Measurements from ENCODE around the gene SLC5A11. TPM values are rescaled to one million over a fixed set of nuclear protein-coding genes. Genes with fewer than 3 reads are reported as not detected.

SLC5A11 gene
- total RNA-seq, 1 donor = 0.31 TPM

DNA sequence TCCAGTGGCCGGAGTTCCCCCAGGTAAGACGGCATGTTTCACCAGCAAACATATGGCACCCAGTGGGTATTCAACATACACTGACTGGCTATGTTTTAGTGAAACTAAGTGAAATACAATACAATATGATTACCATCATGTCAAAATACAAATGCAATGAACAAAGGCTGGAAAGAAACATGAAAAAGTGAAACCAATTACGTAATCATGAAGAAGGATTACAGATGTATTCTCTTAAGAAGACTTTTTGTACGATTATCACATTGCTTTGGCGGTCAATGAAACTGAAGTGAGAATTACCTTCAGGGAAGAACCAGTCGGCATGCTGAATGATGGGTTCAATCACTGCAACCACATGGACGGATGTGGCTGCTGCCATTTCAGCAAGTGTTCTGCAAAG is 97.7 kb downstream of the SLC5A11 start:
- no peaks in the 10 kb centered on the region for H3K9me3 ChIP-seq (ENCODE audit: low read depth, low read length)
- no peaks in the 10 kb centered on the region for H3K4me1 ChIP-seq (ENCODE audit: insufficient read depth, low read length)
- H3K27me3 ChIP-seq (ENCODE audit: insufficient read depth, low read length) = no peaks in the 10 kb centered on the region
- no peak overlapping the region for H3K4me3 ChIP-seq (ENCODE audit: low read length)

DNA sequence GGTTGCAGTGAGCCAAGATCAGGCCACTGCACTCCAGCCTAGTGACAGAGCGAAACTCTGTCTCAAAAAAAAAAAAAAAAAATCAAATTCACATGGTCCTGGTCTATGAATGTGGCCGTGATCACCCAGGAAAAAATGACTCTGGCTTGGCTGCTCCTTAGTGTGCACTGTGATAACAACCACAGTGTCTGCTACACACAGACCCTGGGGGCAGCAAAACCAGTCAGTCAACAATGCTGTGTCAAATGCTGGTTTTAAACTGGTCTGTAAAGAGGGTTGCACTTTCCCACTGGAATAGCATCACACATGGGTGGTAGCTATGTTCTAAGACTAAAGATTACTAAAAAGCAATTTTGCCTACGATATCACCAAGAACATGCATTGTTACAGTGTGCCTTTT is 98.4 kb downstream of the SLC5A11 start:
- Histone ChIP-seq H3K4me1 (ENCODE audit: insufficient read depth, low read length) (no peaks in the 10 kb centered on the region), H3K4me3 (ENCODE audit: low read length) (no peak overlapping the region), H3K9me3 (ENCODE audit: low read depth, low read length) (no peaks in the 10 kb centered on the region), H3K27me3 (ENCODE audit: insufficient read depth, low read length) (no peaks in the 10 kb centered on the region)

DNA sequence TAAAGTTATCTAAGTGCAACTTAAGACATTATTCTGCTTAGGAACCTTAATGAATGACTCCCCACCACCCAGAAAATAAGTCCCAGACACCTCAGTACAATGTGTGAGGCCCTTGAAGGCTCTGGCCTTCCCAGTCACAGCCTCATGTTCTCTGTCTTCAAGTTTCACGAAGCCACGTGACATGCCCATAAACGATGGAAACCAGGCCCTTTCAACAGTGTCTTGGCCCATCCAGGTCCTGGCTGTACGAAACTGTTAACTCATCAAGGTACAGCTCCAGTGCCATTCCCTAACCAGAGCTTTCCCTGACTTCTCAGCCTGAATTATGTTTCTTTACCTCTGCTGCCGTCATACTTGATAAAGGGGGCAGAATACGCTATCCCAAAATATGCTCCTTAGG is 100.4 kb downstream of the SLC5A11 start:
- H3K4me1 ChIP-seq (ENCODE audit: insufficient read depth, low read length) = no peaks in the 10 kb centered on the region
- H3K4me3 ChIP-seq (ENCODE audit: low read length) = no peak overlapping the region
- no peaks in the 10 kb centered on the region for H3K27me3 ChIP-seq (ENCODE audit: insufficient read depth, low read length)
- H3K9me3 ChIP-seq (ENCODE audit: low read depth, low read length) = no peaks in the 10 kb centered on the region

GRCh38 chr16:24950275-24950674 is 104.5 kb downstream of the SLC5A11 start:
- no peaks in the 10 kb centered on the region for H3K9me3 ChIP-seq (ENCODE audit: low read depth, low read length)
- H3K27me3 ChIP-seq (ENCODE audit: insufficient read depth, low read length) = no peaks in the 10 kb centered on the region
- no peaks in the 10 kb centered on the region for H3K4me1 ChIP-seq (ENCODE audit: insufficient read depth, low read length)
- no peak overlapping the region for H3K4me3 ChIP-seq (ENCODE audit: low read length)

DNA sequence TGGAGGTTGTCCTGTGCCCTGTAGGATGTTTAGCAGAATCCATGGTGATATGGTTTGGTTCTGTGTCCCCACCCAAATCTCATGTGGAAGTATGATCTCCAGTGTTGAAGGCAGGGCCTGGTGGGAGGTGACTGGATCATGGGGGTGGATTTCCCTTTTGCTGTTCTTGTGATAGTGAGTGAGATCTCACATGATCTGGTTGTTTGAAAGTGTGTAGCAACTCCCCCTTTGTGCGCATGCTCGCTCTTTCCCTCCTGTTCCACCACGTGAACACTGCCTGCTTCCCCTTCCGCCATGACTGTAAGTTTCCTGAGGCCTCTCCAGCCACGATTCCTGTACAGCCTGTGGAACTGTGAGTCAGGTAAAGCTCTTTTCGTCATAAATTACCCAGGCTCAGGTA is 107.5 kb downstream of the SLC5A11 start:
- H3K9me3 ChIP-seq (ENCODE audit: low read depth, low read length) = no peaks in the 10 kb centered on the region

DNA sequence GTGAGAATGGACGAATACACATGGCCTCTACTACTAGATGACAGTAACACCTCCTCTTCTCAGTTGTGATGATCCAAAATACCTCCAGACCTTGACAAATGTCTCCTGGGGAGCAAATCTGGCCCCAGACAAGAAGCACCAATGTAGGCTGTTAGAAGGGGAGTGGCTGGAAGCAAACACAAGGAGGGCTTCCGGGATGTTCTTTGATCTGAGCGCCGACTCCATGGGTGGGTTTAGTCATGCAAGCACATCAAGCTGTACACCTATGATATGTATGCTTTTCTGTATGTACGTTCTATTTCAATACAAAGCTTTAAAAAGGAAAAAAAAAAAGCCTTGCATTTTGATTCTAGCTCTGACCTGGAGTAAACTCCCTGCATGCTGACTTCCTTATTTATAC is 108.0 kb downstream of the SLC5A11 start:
- no peaks in the 10 kb centered on the region for H3K9me3 ChIP-seq (ENCODE audit: low read depth, low read length)
- H3K27me3 ChIP-seq (ENCODE audit: insufficient read depth, low read length) = no peaks in the 10 kb centered on the region
- no peak overlapping the region for H3K4me3 ChIP-seq (ENCODE audit: low read length)
- H3K4me1 ChIP-seq (ENCODE audit: insufficient read depth, low read length) = no peaks in the 10 kb centered on the region

More for the DNA sequence above, 107.5 kb downstream of the SLC5A11 start:
- no peaks in the 10 kb centered on the region for H3K27me3 ChIP-seq (ENCODE audit: insufficient read depth, low read length)
- no peak overlapping the region for H3K4me3 ChIP-seq (ENCODE audit: low read length)
- H3K4me1 ChIP-seq (ENCODE audit: insufficient read depth, low read length) = no peaks in the 10 kb centered on the region

- Histone ChIP-seq H3K9me3 (ENCODE audit: low read depth, low read length) (no peaks in the 10 kb centered on the region), H3K4me3 (ENCODE audit: low read length) (no peak overlapping the region), H3K4me1 (ENCODE audit: insufficient read depth, low read length) (no peaks in the 10 kb centered on the region), H3K27me3 (ENCODE audit: insufficient read depth, low read length) (no peaks in the 10 kb centered on the region)
These were observed 108.4 kb downstream of the SLC5A11 start for GRCh38 chr16:24954137-24954536.

- Histone ChIP-seq H3K9me3 (ENCODE audit: low read depth, low read length) (no peaks in the 10 kb centered on the region), H3K4me1 (ENCODE audit: insufficient read depth, low read length) (no peaks in the 10 kb centered on the region), H3K27me3 (ENCODE audit: insufficient read depth, low read length) (no peaks in the 10 kb centered on the region), H3K4me3 (ENCODE audit: low read length) (no peak overlapping the region)
These were observed 110.4 kb downstream of the SLC5A11 start for GRCh38 chr16:24955975-24956731.

DNA sequence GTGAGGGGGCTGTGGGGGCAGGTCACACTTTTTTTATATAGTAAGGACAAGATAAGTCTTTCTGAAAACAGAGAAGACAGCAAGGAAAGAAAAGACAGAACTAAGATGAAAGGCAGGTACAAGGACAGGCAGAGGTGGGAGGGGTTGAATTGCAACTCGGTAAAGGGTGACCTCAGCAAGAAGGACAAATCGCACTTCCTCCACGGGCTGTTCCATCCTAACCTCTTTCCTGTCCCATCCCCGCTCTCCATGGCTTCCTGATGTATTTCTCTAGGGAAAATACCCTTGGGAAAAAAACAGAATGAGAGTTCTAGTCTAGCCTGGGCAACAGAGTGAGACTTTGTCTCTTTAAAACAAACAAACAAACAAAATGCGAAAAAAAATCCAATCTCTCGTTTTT is 112.1 kb downstream of the SLC5A11 start:
- Histone ChIP-seq H3K4me1 (ENCODE audit: insufficient read depth, low read length) (no peaks in the 10 kb centered on the region), H3K27me3 (ENCODE audit: insufficient read depth, low read length) (no peaks in the 10 kb centered on the region), H3K9me3 (ENCODE audit: low read depth, low read length) (peaks cover 3% of the 10 kb centered on the region), H3K4me3 (ENCODE audit: low read length) (no peak overlapping the region)

Other genes starting within 250 kb of the SLC5A11 start
- 61.5 TPM for gene TNRC6A, start 116.3 kb upstream of the SLC5A11 start, total RNA-seq
- 27.3 TPM for gene ARHGAP17, start 169.4 kb downstream of the SLC5A11 start, total RNA-seq